SU-DHL-6 (cell line): ENCODE data around the gene NCKAP5.

Experiments
- CTCF ChIP-seq: fragments of 200-600 bp; sonication (generic); IDR thresholded peaks from one replicate; pipeline ENCODE4 v1.5.1; 2017; ENCODE audit warnings: antibody characterized with exemption, mild to moderate bottlenecking, low read length, moderate library complexity; ENCODE audit not compliant: insufficient read depth, poor library complexity, severe bottlenecking
- EZH2phosphoT487 ChIP-seq: fragments of 200-600 bp; sonication (generic), shearing (Covaris generic); conservative IDR thresholded peaks from 2 replicates; pipeline ENCODE4 v1.6.1; 2018; ENCODE audit warnings: mild to moderate bottlenecking, antibody characterized with exemption, low read length, moderate library complexity, mixed read lengths

- TF ChIP-seq CTCF: no peak
- no peak for TF ChIP-seq EZH2phosphoT487
Measured at GRCh38 chr2:133447303-133447702, 121.0 kb downstream of the NCKAP5 start.
